AG08396 (cell line): ENCODE results near the gene SSBP4.
"Not testable (repeated sequence)": the region's sequence is repeated elsewhere in the genome, so short reads cannot be mapped to it uniquely, and the experiment has no call there.

Source experiments
- DNase-seq: peaks from one replicate; pipeline ENCODE4 v3.0.0; 2012; ENCODE audit warnings: low spot score, mixed read lengths

Gene SSBP4

GRCh38 chr19:18419195-18419698 is at the start of gene SSBP4:
Gene SSBP4 (plus strand): TSS chr19:18419398. CDS start chr19:18419649, 251 bp downstream.
- peak; percentile 98 for DNase-seq

GRCh38 chr19:18373407-18373891 is 45.7 kb upstream of the SSBP4 start:
- DNase-seq, result no peak

GRCh38 chr19:18373892-18374629 is 45.1 kb upstream of the SSBP4 start:
- DNase-seq, result peak; percentile 93

- no peak for DNase-seq
Observed at GRCh38 chr19:18377026-18377425, 42.2 kb upstream of the SSBP4 start.

GRCh38 chr19:18379803-18380747 is 39.1 kb upstream of the SSBP4 start:
- peak; percentile 88 for DNase-seq

GRCh38 chr19:18380843-18381242 is 38.4 kb upstream of the SSBP4 start:
- DNase-seq, result no peak

GRCh38 chr19:18383622-18384021 is 35.6 kb upstream of the SSBP4 start:
- not testable (repeated sequence) for DNase-seq

GRCh38 chr19:18384775-18385174 is 34.4 kb upstream of the SSBP4 start:
- DNase-seq, result no peak

- DNase-seq, result no peak
Observed at GRCh38 chr19:18385359-18385674, 33.9 kb upstream of the SSBP4 start.

GRCh38 chr19:18385675-18386542 is 33.3 kb upstream of the SSBP4 start, which contains the start of gene GDF15:
Gene GDF15 (plus strand): TSS chr19:18386158. CDS start chr19:18386190, 32 bp downstream.
- DNase-seq, result peak; percentile 85

GRCh38 chr19:18386543-18387271 is 32.5 kb upstream of the SSBP4 start:
- DNase-seq, result no peak

- DNase-seq, result peak; percentile 90
Observed at GRCh38 chr19:18388100-18388959, 30.9 kb upstream of the SSBP4 start.

GRCh38 chr19:18388960-18389725 is 30.1 kb upstream of the SSBP4 start:
- no peak for DNase-seq

GRCh38 chr19:18389726-18390064 is 29.5 kb upstream of the SSBP4 start:
- DNase-seq, result no peak

- DNase-seq, result no peak
Observed at GRCh38 chr19:18390065-18390907, 28.9 kb upstream of the SSBP4 start.

- DNase-seq, result no peak
Observed at GRCh38 chr19:18391509-18392075, 27.6 kb upstream of the SSBP4 start.

- DNase-seq, result no peak
Observed at GRCh38 chr19:18392417-18392816, 26.8 kb upstream of the SSBP4 start.

GRCh38 chr19:18392926-18393325 is 26.3 kb upstream of the SSBP4 start:
- DNase-seq, result no peak
